Astrocyte (in vitro differentiated cells and primary cell): ENCODE measurements around the gene HSPB2. TPM values are rescaled to one million over a fixed set of nuclear protein-coding genes. Genes with fewer than 3 reads are reported as not detected.

Experiments used
- DNase-seq: peaks from one replicate; pipeline ENCODE4 v3.0.0-alpha.2; 2010; ENCODE audit warnings: low read depth
- FAIRE-seq: peaks from 2 replicates; lab custom pipeline; 2011; peaks lifted over from hg19 to GRCh38; lab: Jason Lieb, UNC
- H2AFZ ChIP-seq: 2 replicates; pipeline ENCODE4 v1.6.0; 2012; ENCODE audit warnings: low read depth, low read length, inconsistent platforms
- H3K27ac ChIP-seq: 2 replicates; pipeline ENCODE4 v1.5.1; 2011; ENCODE audit warnings: low read depth, low read length, inconsistent platforms
- H3K27me3 ChIP-seq: 2 replicates; pipeline ENCODE4 v1.6.0; 2011; ENCODE audit warnings: low read length, inconsistent platforms; ENCODE audit not compliant: insufficient read depth
- H3K36me3 ChIP-seq: 2 replicates; pipeline ENCODE4 v1.5.1; 2011; ENCODE audit warnings: low read length, inconsistent platforms; ENCODE audit not compliant: insufficient read depth
- H3K4me1 ChIP-seq: 2 replicates; pipeline ENCODE4 v1.5.1; 2011; ENCODE audit warnings: low read length, inconsistent platforms; ENCODE audit not compliant: insufficient read depth
- H3K4me2 ChIP-seq: 2 replicates; pipeline ENCODE4 v1.6.0; 2012; ENCODE audit warnings: low read length, inconsistent platforms
- H3K4me3 ChIP-seq: 2 replicates; pipeline ENCODE4 v1.5.1; 2011; ENCODE audit warnings: low read depth, mild to moderate bottlenecking, low read length, inconsistent platforms; ENCODE audit not compliant: insufficient read depth
- H3K79me2 ChIP-seq: 2 replicates; pipeline ENCODE4 v1.6.0; 2012; ENCODE audit warnings: mild to moderate bottlenecking, low read length, inconsistent platforms; ENCODE audit not compliant: insufficient read depth
- H3K9ac ChIP-seq: 2 replicates; pipeline ENCODE4 v1.6.0; 2012; ENCODE audit warnings: mild to moderate bottlenecking, low read length, inconsistent platforms
- H3K9me3 ChIP-seq: 2 replicates; pipeline ENCODE4 v1.5.1; 2012; ENCODE audit warnings: low read depth, mild to moderate bottlenecking, low read length, inconsistent platforms; ENCODE audit not compliant: insufficient read depth
- H4K20me1 ChIP-seq: 2 replicates; pipeline ENCODE4 v1.6.0; 2012; ENCODE audit warnings: low read length, inconsistent platforms; ENCODE audit not compliant: insufficient read depth
- H3K27ac Mint-ChIP-seq: one replicate; pipeline ENCODE4 v1.8.0; 2021; ENCODE audit warnings: mild to moderate bottlenecking, mixed read lengths; ENCODE audit not compliant: unreplicated experiment
- H3K27me3 Mint-ChIP-seq: one replicate; pipeline ENCODE4 v1.8.0; 2021; ENCODE audit warnings: low read depth, mixed read lengths; ENCODE audit not compliant: unreplicated experiment
- H3K36me3 Mint-ChIP-seq: one replicate; pipeline ENCODE4 v1.8.0; 2021; ENCODE audit warnings: low read depth, mixed read lengths; ENCODE audit not compliant: unreplicated experiment
- H3K4me1 Mint-ChIP-seq: one replicate; pipeline ENCODE4 v1.8.0; 2021; ENCODE audit warnings: low read depth, mixed read lengths; ENCODE audit not compliant: unreplicated experiment
- H3K4me3 Mint-ChIP-seq: one replicate; pipeline ENCODE4 v1.8.0; 2021; ENCODE audit warnings: mild to moderate bottlenecking, moderate library complexity, mixed read lengths; ENCODE audit not compliant: unreplicated experiment
- H3K9me3 Mint-ChIP-seq: one replicate; pipeline ENCODE4 v1.8.0; 2021; ENCODE audit warnings: mild to moderate bottlenecking, mixed read lengths; ENCODE audit not compliant: unreplicated experiment
- EZH2 ChIP-seq: IDR thresholded peaks from 2 replicates; pipeline ENCODE4 v1.6.1; 2012; ENCODE audit warnings: mild to moderate bottlenecking, low read length, inconsistent platforms; ENCODE audit not compliant: insufficient read depth
- total RNA-seq: library from RNA; stranded (reverse); gene quantifications from 2 replicates; pipeline ENCODE4 v1.2.1, GENCODE V29; 2021
- TF ChIP-seq, protein P1 (sequence below): IDR thresholded peaks from 2 replicates; pipeline ENCODE4 v1.5.1; 2011; ENCODE audit warnings: low read depth, mild to moderate bottlenecking, inconsistent platforms, low read length, moderate library complexity; ENCODE audit not compliant: insufficient read depth

Gene HSPB2
- total RNA-seq, 1 donor from 2014 or later, result not detected

DNA sequence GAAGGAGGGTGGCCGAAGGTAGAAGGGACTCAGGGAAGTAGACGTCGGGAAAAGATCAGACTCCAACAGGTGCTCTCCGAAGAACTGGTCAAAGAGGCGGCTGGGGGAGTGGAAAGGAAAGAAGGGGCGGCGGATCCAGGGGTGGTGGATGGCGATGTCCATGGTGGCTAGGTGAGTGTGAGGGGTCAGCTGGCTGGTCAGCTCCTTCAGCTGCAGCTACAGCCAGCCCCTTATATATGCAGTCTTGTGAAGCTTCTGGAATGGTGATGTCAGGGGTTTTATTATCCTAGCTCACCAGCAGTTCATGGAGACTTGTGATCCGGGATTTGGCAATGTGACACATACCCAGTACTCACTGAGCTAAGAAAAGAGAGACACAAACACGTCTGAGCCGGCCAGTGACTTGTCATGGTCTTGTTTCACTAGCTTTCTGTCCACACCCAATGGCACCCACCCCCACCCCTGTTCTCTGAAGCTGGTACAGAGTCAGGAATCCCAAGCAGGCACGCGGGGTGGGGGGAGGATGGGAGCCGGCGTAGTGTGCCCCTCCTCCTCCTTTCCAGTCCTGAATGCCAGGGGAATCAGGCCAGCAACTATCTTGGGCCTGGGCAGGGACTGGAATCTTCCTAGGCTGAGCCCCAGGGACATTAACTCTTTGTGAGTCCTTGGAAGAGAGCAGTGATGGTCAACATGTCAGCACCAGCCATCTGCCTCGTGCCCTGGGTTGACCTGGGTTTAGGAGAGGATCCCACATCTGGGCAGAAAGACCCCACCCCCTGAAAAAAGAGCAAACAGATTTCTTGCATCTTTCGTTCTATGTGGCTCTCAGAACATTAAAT, 752 bp upstream of the HSPB2 start, which contains the start of gene CRYAB:
Gene CRYAB, minus strand, starts transcription at position 208 of the 839 bp plus-strand sequence. Its CDS starts 46 bp downstream, at position 162.
- H3K36me3 Mint-ChIP-seq, result no peaks in the 10 kb centered on the region
- TF ChIP-seq EZH2, result no peak
- TF ChIP-seq, protein P1, sequence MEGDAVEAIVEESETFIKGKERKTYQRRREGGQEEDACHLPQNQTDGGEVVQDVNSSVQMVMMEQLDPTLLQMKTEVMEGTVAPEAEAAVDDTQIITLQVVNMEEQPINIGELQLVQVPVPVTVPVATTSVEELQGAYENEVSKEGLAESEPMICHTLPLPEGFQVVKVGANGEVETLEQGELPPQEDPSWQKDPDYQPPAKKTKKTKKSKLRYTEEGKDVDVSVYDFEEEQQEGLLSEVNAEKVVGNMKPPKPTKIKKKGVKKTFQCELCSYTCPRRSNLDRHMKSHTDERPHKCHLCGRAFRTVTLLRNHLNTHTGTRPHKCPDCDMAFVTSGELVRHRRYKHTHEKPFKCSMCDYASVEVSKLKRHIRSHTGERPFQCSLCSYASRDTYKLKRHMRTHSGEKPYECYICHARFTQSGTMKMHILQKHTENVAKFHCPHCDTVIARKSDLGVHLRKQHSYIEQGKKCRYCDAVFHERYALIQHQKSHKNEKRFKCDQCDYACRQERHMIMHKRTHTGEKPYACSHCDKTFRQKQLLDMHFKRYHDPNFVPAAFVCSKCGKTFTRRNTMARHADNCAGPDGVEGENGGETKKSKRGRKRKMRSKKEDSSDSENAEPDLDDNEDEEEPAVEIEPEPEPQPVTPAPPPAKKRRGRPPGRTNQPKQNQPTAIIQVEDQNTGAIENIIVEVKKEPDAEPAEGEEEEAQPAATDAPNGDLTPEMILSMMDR, result no peak
- peaks cover 18% of the 10 kb centered on the region for H3K4me1 ChIP-seq
- H3K27ac Mint-ChIP-seq, result peak within 1 kb of the TSS; percentile 77
- peak within 1 kb of the TSS; percentile 63 for H2AFZ ChIP-seq
- no peaks in the 10 kb centered on the region for H3K9me3 Mint-ChIP-seq
- peak within 1 kb of the TSS; percentile 15 for H3K9ac ChIP-seq
- H3K27me3 Mint-ChIP-seq, result peaks cover 8% of the 10 kb centered on the region
- H3K27me3 ChIP-seq, result peaks cover 5% of the 10 kb centered on the region
- H3K4me3 ChIP-seq, result no peak within 1 kb of the TSS
- H3K4me1 Mint-ChIP-seq, result peaks cover 17% of the 10 kb centered on the region
- no peaks in the 10 kb centered on the region for H4K20me1 ChIP-seq
- H3K4me3 Mint-ChIP-seq, result no peak within 1 kb of the TSS
- H3K4me2 ChIP-seq, result peak within 1 kb of the TSS; percentile 40
- no peaks in the 10 kb centered on the region for H3K79me2 ChIP-seq
- H3K27ac ChIP-seq, result peak within 1 kb of the TSS; percentile 4
- H3K36me3 ChIP-seq, result no peaks in the 10 kb centered on the region
- peak; percentile 97 for FAIRE-seq
- no peaks in the 10 kb centered on the region for H3K9me3 ChIP-seq
- DNase-seq, result peak; percentile 83

DNA sequence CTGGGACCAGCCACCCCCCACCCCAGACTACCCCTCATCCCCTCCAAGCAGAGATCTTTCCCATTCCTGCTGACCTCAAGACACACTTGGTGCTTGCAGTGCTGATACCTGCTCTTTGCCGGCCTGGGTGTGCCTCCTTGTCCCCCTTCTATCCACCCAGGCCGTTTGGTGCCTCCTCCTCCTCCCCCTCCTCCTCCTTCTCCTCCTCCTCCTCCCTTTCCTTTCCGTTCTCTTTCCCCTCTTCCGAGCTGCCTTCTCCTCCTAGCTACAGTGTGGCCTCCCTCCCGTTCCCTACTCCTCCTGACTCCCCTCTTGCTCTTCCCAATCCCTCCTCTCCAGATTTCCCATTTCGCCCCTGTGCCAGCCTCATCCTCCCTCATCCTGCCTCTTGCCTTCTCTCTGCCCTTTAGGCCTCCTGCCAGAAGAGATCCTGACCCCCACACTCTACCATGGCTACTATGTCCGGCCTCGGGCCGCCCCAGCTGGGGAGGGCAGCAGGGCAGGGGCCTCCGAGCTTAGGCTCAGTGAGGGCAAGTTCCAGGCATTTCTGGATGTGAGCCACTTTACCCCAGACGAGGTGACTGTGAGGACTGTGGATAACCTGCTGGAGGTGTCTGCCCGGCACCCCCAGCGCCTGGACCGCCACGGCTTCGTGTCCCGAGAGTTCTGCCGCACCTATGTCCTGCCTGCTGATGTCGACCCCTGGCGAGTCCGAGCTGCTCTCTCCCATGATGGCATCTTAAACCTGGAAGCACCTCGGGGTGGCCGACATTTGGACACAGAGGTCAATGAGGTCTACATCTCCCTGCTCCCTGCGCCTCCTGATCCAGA, 712 bp downstream of the HSPB2 start:
- Histone ChIP-seq H3K4me3 (no peak overlapping the region), H2AFZ (peak overlapping the region; percentile 49), H3K4me1 (peaks cover 18% of the 10 kb centered on the region), H3K27me3 (peaks cover 5% of the 10 kb centered on the region), H3K9ac (peak overlapping the region; percentile 53), H4K20me1 (no peaks in the 10 kb centered on the region), H3K27ac (peak overlapping the region; percentile 31), H3K36me3 (no peaks in the 10 kb centered on the region), H3K79me2 (no peaks in the 10 kb centered on the region), H3K4me2 (peak overlapping the region; percentile 31), H3K9me3 (no peaks in the 10 kb centered on the region)
- no peak for DNase-seq
- no peak overlapping the region for H3K4me3 Mint-ChIP-seq
- no peak for TF ChIP-seq EZH2
- TF ChIP-seq, protein P1, result no peak
- no peaks in the 10 kb centered on the region for H3K9me3 Mint-ChIP-seq
- H3K4me1 Mint-ChIP-seq, result peaks cover 17% of the 10 kb centered on the region
- no peak overlapping the region for H3K27ac Mint-ChIP-seq
- H3K27me3 Mint-ChIP-seq, result peaks cover 10% of the 10 kb centered on the region
- H3K36me3 Mint-ChIP-seq, result no peaks in the 10 kb centered on the region
- FAIRE-seq, result no peak
